Keratinocyte (primary cell): Measurements from ENCODE around the gene LRRC42. TPM values are rescaled to one million over a fixed set of nuclear protein-coding genes. Genes with fewer than 3 reads are reported as not detected.

Experiments used
- DNase-seq: peaks from one replicate; pipeline ENCODE4 v3.0.0-alpha.2; 2011; ENCODE audit warnings: low read depth, missing footprints, low spot score
- FAIRE-seq: peaks from 2 replicates; lab custom pipeline; 2011; peaks lifted over from hg19 to GRCh38; lab: Jason Lieb, UNC
- H2AFZ ChIP-seq: 2 replicates; pipeline ENCODE4 v1.6.0; 2012; ENCODE audit warnings: low read length, control low read depth, inconsistent platforms; ENCODE audit not compliant: control insufficient read depth
- H3K27ac ChIP-seq: 2 replicates; pipeline ENCODE4 v1.5.1; 2011; ENCODE audit warnings: low read length; ENCODE audit not compliant: control insufficient read depth, insufficient read depth
- H3K27me3 ChIP-seq: 3 replicates; pipeline ENCODE4 v1.6.0; 2011; ENCODE audit warnings: low read length; ENCODE audit not compliant: control insufficient read depth, insufficient read depth; ENCODE audit errors: extremely low read depth
- H3K36me3 ChIP-seq, 2 experiments: 2 replicates in 1 of 2; 3 replicates in 1 of 2; pipeline ENCODE4 v1.5.1; 2011; ENCODE audit warnings: low read length in 2 of 2, mild to moderate bottlenecking in 1 of 2; ENCODE audit not compliant: control insufficient read depth in 2 of 2, insufficient read depth in 2 of 2; ENCODE audit errors: extremely low read depth in 1 of 2
- H3K4me1 ChIP-seq: 3 replicates; pipeline ENCODE4 v1.5.1; 2011; ENCODE audit warnings: low read length; ENCODE audit not compliant: control insufficient read depth, insufficient read depth; ENCODE audit errors: extremely low read depth
- H3K4me2 ChIP-seq: 3 replicates; pipeline ENCODE4 v1.6.0; 2011; ENCODE audit warnings: low read depth, low read length; ENCODE audit not compliant: control insufficient read depth, insufficient read depth; ENCODE audit errors: extremely low read depth
- H3K4me3 ChIP-seq, 3 experiments: fragments of 200-600 bp in 1 of 3; sonication (generic) in 1 of 3; 2 replicates in 2 of 3; 3 replicates in 1 of 3; pipeline ENCODE4 v1.5.1; 2011 to 2016; ENCODE audit warnings: low read length in 3 of 3, mild to moderate bottlenecking in 3 of 3, control low read depth in 2 of 3, inconsistent platforms in 1 of 3, low read depth in 1 of 3, mixed read lengths in 1 of 3, mixed run types in 1 of 3, moderate library complexity in 1 of 3; ENCODE audit not compliant: control insufficient read depth in 2 of 3, insufficient read depth in 2 of 3; ENCODE audit errors: extremely low read depth in 1 of 3
- H3K79me2 ChIP-seq: 2 replicates; pipeline ENCODE4 v1.6.0; 2012; ENCODE audit warnings: low read length; ENCODE audit not compliant: control insufficient read depth, insufficient read depth
- H3K9ac ChIP-seq: 3 replicates; pipeline ENCODE4 v1.6.0; 2011; ENCODE audit warnings: low read length; ENCODE audit not compliant: control insufficient read depth, insufficient read depth; ENCODE audit errors: extremely low read depth
- H3K9me1 ChIP-seq: 3 replicates; pipeline ENCODE4 v1.6.0; 2011; ENCODE audit warnings: low read length; ENCODE audit not compliant: control insufficient read depth, insufficient read depth; ENCODE audit errors: extremely low read depth
- H3K9me3 ChIP-seq: 2 replicates; pipeline ENCODE4 v1.5.1; 2012; ENCODE audit warnings: low read depth, low read length; ENCODE audit not compliant: control insufficient read depth
- H4K20me1 ChIP-seq: 3 replicates; pipeline ENCODE4 v1.6.0; 2011; ENCODE audit warnings: low read length; ENCODE audit not compliant: control insufficient read depth, insufficient read depth; ENCODE audit errors: extremely low read depth
- EZH2 ChIP-seq: IDR thresholded peaks from one replicate; pipeline ENCODE4 v1.6.1; 2012; ENCODE audit warnings: inconsistent platforms, mild to moderate bottlenecking, low read length, moderate library complexity
- dilution Hi-C: fragments of 300-500 bp; cut with MboI; formaldehyde crosslinking; loops from one replicate; pipeline ENCODE4 v1.7.0; 2020; ENCODE audit warnings: low sequenced_read_pairs; ENCODE audit not compliant: extremely low pct_ligation_motif_present
- polyA plus RNA-seq, 5 experiments: library from polyadenylated mRNA; depleted of rRNA in 3 of 5; stranded (reverse) in 3 of 5; stranded (forward) in 1 of 5; unstranded in 1 of 5; fragments of >200 nt; gene quantifications; 1 replicate in 1 of 5; 2 replicates in 3 of 5; 3 replicates in 1 of 5; pipeline versions ENCODE4 v1.2.1 to v1.2.3, GENCODE V29; 2011 to 2012; ENCODE audit warnings: missing spikeins in 2 of 5, low read depth in 1 of 5, low replicate concordance in 1 of 5
- TF ChIP-seq, protein P1 (sequence below), 3 experiments: IDR thresholded peaks in 1 of 3; conservative IDR thresholded peaks in 1 of 3; optimal IDR thresholded peaks in 1 of 3; 2 replicates in 2 of 3; 3 replicates in 1 of 3; pipeline versions ENCODE3 to v1.5.1; 2011; ENCODE audit warnings: low read length in 3 of 3, mild to moderate bottlenecking in 3 of 3, moderate library complexity in 2 of 3, control low read depth in 1 of 3, inconsistent platforms in 1 of 3; ENCODE audit not compliant: insufficient read depth in 2 of 3; ENCODE audit errors: extremely low read depth in 1 of 3

The LRRC42 gene
- polyA plus RNA-seq, 1 donor (not counting 4 experiments of a cell fraction or from before 2014, with no cell fraction given), result 61.8 TPM

DNA sequence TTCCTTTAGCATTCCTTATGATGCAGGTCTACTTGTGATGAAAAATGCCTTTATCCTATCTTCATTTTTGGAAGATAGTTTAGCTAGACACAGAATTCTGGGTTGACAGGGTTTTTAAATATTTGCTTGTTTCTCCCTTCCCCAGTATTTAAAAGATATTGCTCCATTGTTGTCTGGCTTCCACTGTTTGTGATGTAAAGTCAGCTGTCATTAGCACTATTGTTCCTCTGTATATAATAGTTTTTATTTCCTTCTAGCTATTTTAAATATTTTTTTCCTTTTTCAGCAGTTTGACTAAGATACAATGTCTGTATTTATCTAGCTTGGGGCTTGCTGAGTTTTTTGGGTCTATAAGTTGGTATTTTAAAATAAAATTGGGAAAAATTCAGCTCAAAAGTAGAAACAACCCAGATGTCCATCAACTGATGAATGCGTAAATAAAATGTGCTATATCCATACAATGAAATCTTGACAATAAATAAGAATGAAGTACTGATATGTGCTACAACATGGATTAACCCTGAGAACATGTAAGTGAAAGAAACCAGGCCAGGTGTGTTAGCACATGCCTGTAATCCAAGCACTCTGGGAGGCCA is 11.9 kb upstream of the LRRC42 start:
- no peaks in the 10 kb centered on the region for H3K79me2 ChIP-seq

DNA sequence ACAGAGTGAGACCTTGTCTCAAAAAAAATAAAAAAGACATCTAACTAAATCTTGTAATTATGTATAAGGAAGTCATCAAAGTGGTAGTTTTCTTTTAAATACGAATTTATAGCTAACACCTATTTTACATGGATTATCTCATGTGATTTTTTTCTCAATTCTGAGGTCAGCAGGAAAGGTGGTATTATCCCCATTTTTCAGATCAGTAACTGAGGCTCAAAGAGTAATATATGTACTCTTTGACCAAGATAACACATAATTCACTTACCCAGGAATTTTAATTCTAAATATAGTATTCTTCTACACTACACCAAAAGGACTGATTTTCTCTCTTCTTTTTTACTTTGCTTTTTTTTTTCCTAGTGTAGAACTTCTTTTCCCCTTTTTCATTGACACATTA is 9.7 kb upstream of the LRRC42 start:
- H2AFZ ChIP-seq, result no peak overlapping the region
- H3K27ac ChIP-seq, result no peak overlapping the region
- H3K9ac ChIP-seq, result no peak overlapping the region
- TF ChIP-seq, protein P1, sequence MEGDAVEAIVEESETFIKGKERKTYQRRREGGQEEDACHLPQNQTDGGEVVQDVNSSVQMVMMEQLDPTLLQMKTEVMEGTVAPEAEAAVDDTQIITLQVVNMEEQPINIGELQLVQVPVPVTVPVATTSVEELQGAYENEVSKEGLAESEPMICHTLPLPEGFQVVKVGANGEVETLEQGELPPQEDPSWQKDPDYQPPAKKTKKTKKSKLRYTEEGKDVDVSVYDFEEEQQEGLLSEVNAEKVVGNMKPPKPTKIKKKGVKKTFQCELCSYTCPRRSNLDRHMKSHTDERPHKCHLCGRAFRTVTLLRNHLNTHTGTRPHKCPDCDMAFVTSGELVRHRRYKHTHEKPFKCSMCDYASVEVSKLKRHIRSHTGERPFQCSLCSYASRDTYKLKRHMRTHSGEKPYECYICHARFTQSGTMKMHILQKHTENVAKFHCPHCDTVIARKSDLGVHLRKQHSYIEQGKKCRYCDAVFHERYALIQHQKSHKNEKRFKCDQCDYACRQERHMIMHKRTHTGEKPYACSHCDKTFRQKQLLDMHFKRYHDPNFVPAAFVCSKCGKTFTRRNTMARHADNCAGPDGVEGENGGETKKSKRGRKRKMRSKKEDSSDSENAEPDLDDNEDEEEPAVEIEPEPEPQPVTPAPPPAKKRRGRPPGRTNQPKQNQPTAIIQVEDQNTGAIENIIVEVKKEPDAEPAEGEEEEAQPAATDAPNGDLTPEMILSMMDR (optimal IDR thresholded peaks at IDR 0.05 in 1 of 3, IDR thresholded peaks at IDR 0.05 in 1 of 3, conservative IDR thresholded peaks at IDR 0.05 in 1 of 3; ENCODE audit: extremely low read depth in 1 of 3, insufficient read depth in 2 of 3, low read length in 3 of 3), result no peak
- TF ChIP-seq EZH2, result no peak
- H3K79me2 ChIP-seq, result no peaks in the 10 kb centered on the region
- no peak overlapping the region for H3K4me3 ChIP-seq
- FAIRE-seq (no peak), DNase-seq (no peak)
- no peaks in the 10 kb centered on the region for H4K20me1 ChIP-seq
- H3K27me3 ChIP-seq, result no peaks in the 10 kb centered on the region
- H3K4me1 ChIP-seq, result no peaks in the 10 kb centered on the region
- dilution Hi-C loops, result no loop called here
- H3K9me1 ChIP-seq, result no peaks in the 10 kb centered on the region
- H3K9me3 ChIP-seq, result peaks cover 5% of the 10 kb centered on the region
- H3K36me3 ChIP-seq, result peaks cover 2 to 6% of the 10 kb centered on the region in 2 experiments
- H3K4me2 ChIP-seq, result no peak overlapping the region

More for the DNA sequence above, 11.9 kb upstream of the LRRC42 start:
- no peaks in the 10 kb centered on the region for H4K20me1 ChIP-seq
- H3K9me3 ChIP-seq, result peaks cover 5% of the 10 kb centered on the region
- H3K4me3 ChIP-seq, result no peak overlapping the region
- TF ChIP-seq, protein P1 (optimal IDR thresholded peaks at IDR 0.05 in 1 of 3, IDR thresholded peaks at IDR 0.05 in 1 of 3, conservative IDR thresholded peaks at IDR 0.05 in 1 of 3; ENCODE audit: extremely low read depth in 1 of 3, insufficient read depth in 2 of 3, low read length in 3 of 3), result no peak
- no peak for TF ChIP-seq EZH2
- H3K9me1 ChIP-seq, result no peaks in the 10 kb centered on the region
- peaks cover 2 to 6% of the 10 kb centered on the region in 2 experiments for H3K36me3 ChIP-seq
- H3K9ac ChIP-seq, result no peak overlapping the region
- H3K27ac ChIP-seq, result no peak overlapping the region
- H2AFZ ChIP-seq, result no peak overlapping the region
- dilution Hi-C loops, result no loop called here
- no peaks in the 10 kb centered on the region for H3K27me3 ChIP-seq
- DNase-seq (no peak), FAIRE-seq (no peak)
- no peak overlapping the region for H3K4me2 ChIP-seq
- H3K4me1 ChIP-seq, result no peaks in the 10 kb centered on the region
